Measurements from ENCODE around the gene CDYL.
A peak's percentile ranks its signal among the peaks of the same experiment; 100 is the strongest.
"Not testable (repeated sequence)": the region's sequence is repeated elsewhere in the genome, so short reads cannot be mapped to it uniquely, and the experiment has no call there.

Gene CDYL

GRCh38 chr6:4969609-4970285 lies 193.5 kb downstream of the CDYL start:
- DNase-seq: no peak

- no peak for DNase-seq
Observed at GRCh38 chr6:4970739-4971395, 194.7 kb downstream of the CDYL start.

DNA sequence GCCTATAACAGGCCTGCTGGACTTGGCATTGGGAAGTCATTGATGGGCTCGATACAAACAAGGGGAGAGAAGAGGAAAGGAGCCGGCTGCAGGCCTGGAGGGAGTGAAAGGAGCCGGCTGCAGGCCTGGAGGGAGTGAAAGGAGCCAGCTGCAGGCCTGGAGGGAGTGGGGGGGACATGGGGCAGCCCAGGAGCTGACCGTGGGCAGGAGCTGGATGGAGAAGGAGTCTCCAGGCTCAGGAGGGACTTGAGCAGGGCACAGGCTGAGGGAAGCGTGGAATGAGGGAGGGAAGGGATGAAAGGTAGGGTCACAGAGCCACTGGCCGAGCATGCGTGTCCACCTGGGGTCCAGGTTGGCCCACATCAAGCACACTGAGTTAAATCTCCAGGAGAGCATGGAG lies 195.6 kb downstream of the CDYL start:
- DNase-seq: no peak

- no peak for DNase-seq
Observed at GRCh38 chr6:4972438-4972837, 196.2 kb downstream of the CDYL start.

- no peak for DNase-seq
Observed at GRCh38 chr6:4973415-4973814, 197.2 kb downstream of the CDYL start.

DNA sequence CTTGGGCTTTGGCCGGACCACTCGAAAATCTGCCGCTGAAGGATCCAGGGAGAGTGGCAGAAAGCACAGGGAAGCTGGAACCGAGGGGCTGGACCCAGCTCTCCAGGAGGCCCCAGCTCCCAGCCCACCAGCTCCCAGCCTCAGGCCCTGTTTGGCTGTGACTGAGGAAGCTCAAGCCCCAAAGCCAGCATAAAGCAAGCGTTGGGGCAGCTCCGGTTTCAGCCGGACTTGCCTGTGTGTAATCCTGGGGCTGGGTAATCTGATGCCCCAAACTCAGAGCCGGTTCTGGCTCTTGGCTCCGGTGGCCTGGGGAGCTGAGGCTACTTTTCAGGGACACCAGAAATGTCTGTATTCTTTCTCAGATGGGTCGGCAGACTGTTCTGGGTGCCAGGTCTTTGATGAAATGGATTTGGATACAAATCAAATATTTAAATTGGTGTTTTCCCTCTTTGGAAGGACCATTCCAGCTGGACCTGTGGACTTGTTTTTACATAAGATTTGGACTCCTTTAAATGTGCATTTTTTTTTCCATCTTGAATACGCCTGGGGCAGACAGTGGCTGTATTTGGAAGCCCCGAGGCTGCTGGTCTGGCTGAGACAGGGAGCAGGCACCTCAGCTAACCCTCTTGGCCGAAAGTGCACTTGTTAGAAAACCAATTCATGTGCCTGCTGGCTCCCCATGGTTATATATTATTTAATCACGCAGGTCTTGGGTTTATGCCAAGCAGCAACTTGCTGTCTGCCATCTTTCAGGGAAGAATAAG lies 198.0 kb downstream of the CDYL start:
- DNase-seq: peak; percentile 35

- no peak for DNase-seq
Observed at GRCh38 chr6:4974962-4975361, 198.8 kb downstream of the CDYL start.

- no peak for DNase-seq
Observed at GRCh38 chr6:4975506-4975905, 199.3 kb downstream of the CDYL start.

DNA sequence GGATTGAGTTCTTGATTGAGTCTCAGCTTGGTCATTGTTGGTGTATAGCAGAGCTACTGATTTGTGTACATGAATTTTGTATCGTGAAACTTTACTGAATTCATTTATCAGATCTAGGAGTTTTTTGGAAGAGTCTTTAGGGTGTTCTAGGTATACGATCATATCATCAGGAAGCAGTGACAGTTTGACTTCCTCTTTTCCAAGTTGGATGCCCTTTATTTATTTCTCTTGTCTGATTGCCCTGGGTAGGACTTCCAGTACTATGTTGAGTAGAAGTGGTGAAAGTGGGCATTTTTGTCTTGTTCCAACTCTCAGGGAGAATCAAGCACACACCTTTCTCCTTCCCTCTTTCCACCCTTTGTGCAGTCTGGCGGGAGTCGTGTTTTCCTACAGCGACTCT lies 201.3 kb downstream of the CDYL start:
- no peak for DNase-seq

- DNase-seq: no peak
Observed at GRCh38 chr6:4979426-4979825, 203.2 kb downstream of the CDYL start.

DNA sequence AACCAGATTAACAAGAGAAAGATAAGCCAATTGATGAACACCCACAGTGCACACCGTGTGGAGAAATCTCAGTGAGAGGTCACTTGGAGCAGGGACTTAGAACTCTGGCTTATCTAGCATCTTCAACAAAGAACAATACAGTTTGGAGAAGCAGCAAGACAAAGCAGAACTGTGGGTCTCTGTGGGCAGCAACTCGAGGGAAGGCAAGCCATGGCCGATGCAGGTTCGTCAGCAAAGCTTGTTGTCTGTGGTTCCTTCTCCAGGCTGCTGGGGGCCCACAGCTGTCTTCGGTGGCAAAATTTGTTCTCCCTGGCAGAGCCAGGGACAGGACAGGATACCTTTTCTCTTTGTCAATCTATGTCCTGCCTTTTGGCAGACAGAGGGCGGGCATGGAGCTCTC lies 205.6 kb downstream of the CDYL start:
- DNase-seq: no peak

DNA sequence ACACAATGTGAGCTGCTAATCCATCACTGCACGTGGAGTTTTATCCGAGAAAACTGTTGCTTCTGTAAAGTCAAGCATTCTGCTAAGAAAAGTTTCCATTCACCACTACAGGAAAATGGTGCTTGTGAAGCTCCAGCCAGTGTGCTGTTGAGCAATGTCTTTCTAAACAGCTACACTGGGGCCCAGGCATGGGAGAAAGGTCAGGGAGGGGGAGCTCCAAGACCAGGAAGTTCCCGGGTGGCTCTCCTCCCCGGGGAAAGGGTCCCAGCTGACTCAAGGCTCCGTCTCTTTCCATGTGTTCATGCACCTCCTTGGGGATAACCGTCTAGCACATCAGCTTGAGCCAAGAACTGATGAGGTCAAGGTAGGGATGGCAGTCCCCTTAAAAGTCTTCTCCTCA lies 207.1 kb downstream of the CDYL start:
- DNase-seq: no peak

DNA sequence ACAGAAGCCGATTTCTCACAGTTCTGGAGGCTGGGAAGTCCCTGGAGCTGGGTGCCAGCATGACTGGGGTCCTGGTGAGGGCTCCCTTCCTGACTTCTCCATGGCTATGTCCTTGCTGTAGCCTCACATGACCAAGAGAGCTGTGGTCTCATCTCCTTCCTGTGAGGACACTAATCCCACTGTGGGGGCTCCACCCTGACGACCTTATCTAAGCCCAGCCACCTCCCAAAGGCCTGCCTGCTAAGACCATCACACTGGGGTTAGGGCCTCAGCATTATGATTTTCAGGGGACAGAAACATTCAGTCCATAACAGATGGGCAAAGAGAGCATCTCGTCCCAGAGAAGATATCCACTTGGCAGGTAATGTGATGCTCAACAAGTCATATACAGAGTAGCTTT lies 210.8 kb downstream of the CDYL start:
- DNase-seq: no peak

DNA sequence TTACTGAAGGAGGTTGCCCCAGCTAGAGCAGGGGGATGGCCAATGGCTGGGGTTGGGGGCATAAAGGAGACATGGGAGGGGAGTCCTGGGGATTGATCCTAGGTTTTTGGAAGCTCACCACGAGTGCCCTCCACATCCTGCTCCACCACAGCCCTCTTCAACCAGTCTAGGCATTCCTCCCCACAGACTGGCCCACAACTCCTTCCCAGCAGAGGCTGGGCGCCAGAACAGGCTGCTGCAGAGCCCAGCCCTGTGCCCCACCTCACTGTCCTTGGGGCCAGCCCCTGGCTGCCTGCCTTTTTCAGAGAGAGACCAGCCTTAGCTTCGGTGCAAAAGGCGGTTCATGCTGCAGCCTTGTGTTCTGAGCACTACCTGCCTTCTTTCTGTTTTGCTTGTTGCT lies 211.2 kb downstream of the CDYL start:
- DNase-seq: no peak

DNA sequence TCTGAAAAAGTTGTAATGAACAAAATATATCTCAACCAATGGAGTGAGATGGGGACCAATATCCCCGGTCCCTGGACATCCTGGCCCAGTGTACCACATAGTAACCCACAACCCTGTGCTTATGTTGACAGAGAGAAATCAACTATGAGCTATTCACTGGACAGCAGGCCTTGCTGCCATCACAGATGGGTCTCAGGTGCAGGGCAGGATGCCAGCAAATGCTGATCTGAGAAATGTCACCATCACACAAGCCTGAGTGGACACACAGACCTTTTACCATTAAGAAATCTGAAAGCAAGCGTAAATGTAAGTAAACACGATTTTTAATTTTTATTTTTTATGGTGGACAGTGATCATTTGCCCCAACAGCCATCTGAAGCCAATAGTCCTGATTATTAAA lies 218.5 kb downstream of the CDYL start:
- DNase-seq: no peak

DNA sequence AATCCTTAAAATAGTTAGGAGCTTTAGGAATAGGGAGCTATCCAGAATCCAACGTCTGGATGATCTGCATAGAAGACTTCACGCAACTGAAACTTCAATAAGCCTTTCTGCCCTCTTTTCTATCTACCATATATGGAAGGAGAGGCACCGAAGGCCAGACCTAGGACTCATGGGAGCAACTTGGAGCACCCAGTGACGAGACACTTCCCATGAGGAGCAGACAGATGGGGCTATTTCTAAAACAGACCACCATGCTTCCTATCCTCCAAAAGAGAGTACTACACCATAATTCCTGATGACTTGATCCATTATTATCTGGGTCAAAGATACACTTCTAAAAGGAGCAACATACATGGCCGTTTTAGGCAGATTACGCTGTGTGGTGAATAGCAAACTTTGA lies 221.7 kb downstream of the CDYL start:
- no peak for DNase-seq

- DNase-seq: no peak
Observed at GRCh38 chr6:4999586-4999985, 223.4 kb downstream of the CDYL start.

DNA sequence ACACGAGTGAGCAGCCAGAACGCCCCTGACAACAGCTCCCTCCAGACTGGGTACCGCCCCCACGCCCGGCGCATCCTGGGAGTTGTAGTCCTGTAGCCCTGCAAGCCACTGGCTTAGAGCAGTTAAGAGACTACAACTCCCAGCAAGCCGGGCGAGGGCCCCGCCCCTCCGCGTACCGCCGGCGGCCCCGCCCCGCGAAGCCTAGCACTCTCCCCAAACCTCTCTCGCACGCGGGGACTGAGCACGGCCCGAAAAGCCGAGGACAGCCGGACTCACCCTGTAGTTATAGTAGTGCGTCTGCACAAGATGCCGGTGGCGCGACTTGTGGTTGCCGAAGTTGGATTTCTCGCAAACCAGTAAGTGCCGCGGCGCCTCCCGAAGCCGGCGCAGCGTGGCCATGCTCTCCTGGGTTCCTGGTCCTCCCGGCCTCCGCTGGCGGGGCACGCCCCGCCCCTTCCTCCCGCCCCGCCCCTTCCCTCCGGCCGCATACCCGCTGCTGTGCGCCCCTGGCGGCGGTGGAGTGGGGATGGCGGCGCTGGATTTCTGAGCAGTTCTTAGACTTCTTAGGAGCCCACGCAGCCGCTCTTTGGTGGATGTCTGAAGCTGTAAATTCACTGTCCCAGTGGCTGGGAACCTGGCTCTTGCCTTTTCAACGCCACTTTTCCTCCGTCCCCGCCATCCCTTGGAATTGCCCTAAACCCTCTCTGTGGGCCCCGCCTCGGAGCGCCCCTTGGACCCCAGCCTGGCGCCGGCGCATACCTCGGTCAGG lies 227.6 kb downstream of the CDYL start, which contains the start of gene RPP40:
Gene RPP40 (minus strand): TSS at position 434 of the 769 bp plus-strand sequence. CDS start 35 bp downstream, at position 399.
- peak; percentile 97 for DNase-seq

- no peak for DNase-seq
Observed at GRCh38 chr6:5004373-5005037, 228.3 kb downstream of the CDYL start.

DNA sequence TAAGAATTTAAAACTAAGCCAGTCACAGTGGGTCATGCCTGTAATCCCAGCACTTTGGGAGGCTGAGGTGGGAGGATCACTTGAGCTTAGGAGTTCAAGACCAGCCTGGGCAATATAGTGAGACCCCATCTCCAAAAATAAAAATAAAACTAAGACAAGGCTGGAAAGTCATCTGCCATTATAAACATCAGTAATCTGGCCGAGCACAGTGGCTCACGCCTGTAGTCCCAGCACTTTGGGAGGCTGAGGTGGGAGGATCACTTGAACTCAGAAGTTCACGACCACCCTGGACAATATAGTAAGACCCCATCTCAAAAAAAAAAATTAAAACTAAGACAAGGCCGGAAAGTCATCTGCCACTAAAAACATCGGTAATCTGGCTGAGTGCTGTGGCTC lies 228.8 kb downstream of the CDYL start:
- not testable (repeated sequence) for DNase-seq

Data from fibroblast of skin of right biceps (primary cell).